Activated CD4-positive, alpha-beta T cell treated with anti-CD3 and anti-CD28 coated beads, Interleukin-2, amount 10 ng/mL, durations not matched to agents 7 days and 5 days (primary cell): Measurements from ENCODE around the gene KATNBL1. TPM values are rescaled to one million over a fixed set of nuclear protein-coding genes. Genes with fewer than 3 reads are reported as not detected.

Source experiments
- CTCF ChIA-PET: fragments of 350-600 bp; sonication (Branson Sonifier 250); formaldehyde crosslinking; loops from one replicate; lab custom pipeline; 2021; ENCODE audit warnings: antibody characterized with exemption; lab: Charles Lee
- POLR2A ChIA-PET: fragments of 350-600 bp; sonication (Branson Sonifier 250); formaldehyde crosslinking; loops from one replicate; lab custom pipeline; 2021; ENCODE audit warnings: antibody characterized with exemption; lab: Charles Lee
- DNase-seq: peaks from one replicate; pipeline ENCODE4 v3.0.0-alpha.2; 2020
- H3K27ac Mint-ChIP-seq: one replicate; pipeline ENCODE4 v1.8.0; 2021; ENCODE audit warnings: mild to moderate bottlenecking, moderate library complexity, mixed read lengths
- H3K27me3 Mint-ChIP-seq: one replicate; pipeline ENCODE4 v1.8.0; 2021; ENCODE audit warnings: mixed read lengths
- H3K36me3 Mint-ChIP-seq: one replicate; pipeline ENCODE4 v1.8.0; 2021; ENCODE audit warnings: low read depth, mixed read lengths
- H3K4me1 Mint-ChIP-seq: one replicate; pipeline ENCODE4 v1.8.0; 2021; ENCODE audit warnings: mixed read lengths
- H3K4me3 Mint-ChIP-seq: one replicate; pipeline ENCODE4 v1.8.0; 2021; ENCODE audit warnings: mild to moderate bottlenecking, moderate library complexity, mixed read lengths
- H3K9me3 Mint-ChIP-seq: one replicate; pipeline ENCODE4 v1.8.0; 2021; ENCODE audit warnings: mixed read lengths
- total RNA-seq, 2 experiments: library from RNA; stranded (reverse); gene quantifications; one replicate each; pipeline ENCODE4 v1.2.3, GENCODE V29; 2021

The KATNBL1 gene, protein sequence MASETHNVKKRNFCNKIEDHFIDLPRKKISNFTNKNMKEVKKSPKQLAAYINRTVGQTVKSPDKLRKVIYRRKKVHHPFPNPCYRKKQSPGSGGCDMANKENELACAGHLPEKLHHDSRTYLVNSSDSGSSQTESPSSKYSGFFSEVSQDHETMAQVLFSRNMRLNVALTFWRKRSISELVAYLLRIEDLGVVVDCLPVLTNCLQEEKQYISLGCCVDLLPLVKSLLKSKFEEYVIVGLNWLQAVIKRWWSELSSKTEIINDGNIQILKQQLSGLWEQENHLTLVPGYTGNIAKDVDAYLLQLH
- total RNA-seq: 10 to 100 TPM; 40.8 to 45.7 TPM

DNA sequence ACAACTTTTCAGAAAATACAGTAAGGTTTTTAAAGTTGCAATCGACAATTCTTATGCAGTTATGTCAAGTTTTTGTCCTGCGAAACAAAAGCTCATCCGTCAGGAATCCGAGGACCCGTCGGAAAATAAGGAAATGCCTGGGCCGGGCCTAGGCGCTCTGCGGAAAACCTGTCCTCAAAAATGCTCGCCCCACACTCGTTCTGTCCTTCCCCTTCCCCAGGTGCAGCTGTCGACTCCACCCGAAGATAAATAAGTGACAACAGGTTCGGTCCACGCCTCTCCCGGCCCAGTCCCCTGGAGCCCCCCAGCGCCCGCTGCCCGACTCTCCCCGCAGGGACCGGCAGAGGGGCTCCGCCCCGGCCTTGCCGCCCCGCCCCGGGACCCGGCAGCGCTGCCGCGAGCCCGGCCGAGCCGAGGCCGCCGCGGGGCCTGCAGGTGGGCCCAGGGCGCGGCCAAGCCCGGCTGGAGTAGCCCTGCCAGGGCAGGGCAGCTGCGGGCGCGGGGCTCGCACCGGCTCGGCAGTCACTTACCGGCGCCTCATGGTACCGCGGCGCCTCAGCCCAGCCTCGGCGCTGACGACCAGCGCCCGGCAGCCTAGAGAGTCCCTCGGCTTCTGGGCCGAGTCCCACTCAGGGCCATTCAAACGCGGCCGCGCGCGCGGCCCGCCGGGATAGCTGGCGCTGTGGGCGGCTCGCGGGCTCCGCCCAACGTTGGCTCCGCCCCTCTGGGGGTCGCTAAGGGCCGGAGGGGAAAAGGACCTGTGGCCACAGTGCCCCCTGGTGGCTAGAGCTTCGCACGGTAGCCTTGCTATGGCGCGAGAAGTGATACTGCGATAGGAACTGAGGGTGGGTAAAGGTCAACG lies at the start of gene KATNBL1:
TSS of gene KATNBL1 (minus strand) at position 676 of the 862 bp plus-strand sequence. CDS start 46,420 bp downstream, outside the sequence.
- Mint-ChIP-seq H3K36me3 (peaks cover 9% of the 10 kb centered on the region), H3K4me3 (peak within 1 kb of the TSS; percentile 94), H3K27ac (peak within 1 kb of the TSS; percentile 94), H3K27me3 (no peaks in the 10 kb centered on the region), H3K9me3 (no peaks in the 10 kb centered on the region), H3K4me1 (peaks cover 18% of the 10 kb centered on the region)
- CTCF ChIA-PET: interaction anchor here (0.6 to 3.1 kb wide), 24 partner anchors 10 to 378 kb away, joined by 3 to 19 read pairs (median 4); partner anchors contain the start of genes EMC4, EMC7, LPCAT4 and NOP10
- POLR2A ChIA-PET: no interaction called here
- DNase-seq: peak; percentile 97

DNA sequence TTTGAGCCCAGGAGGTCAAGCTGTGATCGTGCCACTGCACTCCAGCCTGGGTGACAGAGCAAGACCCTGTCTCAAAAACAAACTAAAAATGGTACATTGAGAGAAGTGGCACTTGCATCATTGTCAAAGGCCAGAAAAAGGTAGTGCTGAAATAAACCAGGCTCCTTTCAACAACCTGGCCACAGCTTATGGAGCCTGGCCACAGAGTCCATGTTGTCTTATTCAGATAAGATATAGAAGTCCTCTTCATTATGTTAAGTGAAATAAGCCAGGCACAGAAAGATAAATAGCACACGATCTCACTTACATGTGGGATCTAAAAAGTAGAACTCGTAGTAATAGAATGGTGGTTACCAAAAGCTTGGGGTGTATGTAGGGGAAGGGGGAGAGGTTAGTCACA lies 49.7 kb upstream of the KATNBL1 start:
- H3K27ac Mint-ChIP-seq: no peak overlapping the region
- POLR2A ChIA-PET: no interaction called here
- peaks cover 17% of the 10 kb centered on the region for H3K36me3 Mint-ChIP-seq
- CTCF ChIA-PET: interaction anchor here (1.3 kb wide), 1 partner anchor 8 kb away, joined by 3 read pairs; no protein-coding TSS in a partner anchor
- H3K9me3 Mint-ChIP-seq: no peaks in the 10 kb centered on the region
- no peak overlapping the region for H3K4me3 Mint-ChIP-seq
- no peaks in the 10 kb centered on the region for H3K27me3 Mint-ChIP-seq
- DNase-seq: no peak
- no peaks in the 10 kb centered on the region for H3K4me1 Mint-ChIP-seq

DNA sequence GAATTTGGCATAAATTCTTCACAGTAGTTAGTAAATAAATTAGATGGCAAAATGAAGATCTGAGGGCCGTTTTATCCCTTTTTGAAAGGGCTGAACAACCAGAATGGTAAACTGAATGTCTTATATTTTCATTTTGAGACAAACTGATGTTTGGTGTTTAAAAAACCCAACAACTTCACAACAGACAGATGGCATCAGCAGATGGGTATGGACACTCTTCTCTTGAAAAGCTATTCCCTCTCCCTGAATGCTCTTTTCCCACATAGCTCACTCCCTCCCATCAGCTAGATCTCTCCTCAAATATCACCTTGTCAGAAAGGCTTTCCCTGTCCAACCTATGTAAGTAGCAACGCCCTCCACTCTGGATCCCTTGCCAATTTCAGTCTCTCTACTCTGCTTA lies 48.3 kb upstream of the KATNBL1 start:
- DNase-seq: no peak
- ChIA-PET POLR2A (interaction anchor here (0.5 kb wide), 1 partner anchor 27 kb away, joined by 3 read pairs; no protein-coding TSS in a partner anchor), CTCF (interaction anchor here (1.2 kb wide), 1 partner anchor 8 kb away, joined by 4 read pairs; no protein-coding TSS in a partner anchor)
- Mint-ChIP-seq H3K27ac (no peak overlapping the region), H3K4me1 (no peaks in the 10 kb centered on the region), H3K36me3 (peaks cover 27% of the 10 kb centered on the region), H3K27me3 (no peaks in the 10 kb centered on the region), H3K4me3 (no peak overlapping the region), H3K9me3 (no peaks in the 10 kb centered on the region)

DNA sequence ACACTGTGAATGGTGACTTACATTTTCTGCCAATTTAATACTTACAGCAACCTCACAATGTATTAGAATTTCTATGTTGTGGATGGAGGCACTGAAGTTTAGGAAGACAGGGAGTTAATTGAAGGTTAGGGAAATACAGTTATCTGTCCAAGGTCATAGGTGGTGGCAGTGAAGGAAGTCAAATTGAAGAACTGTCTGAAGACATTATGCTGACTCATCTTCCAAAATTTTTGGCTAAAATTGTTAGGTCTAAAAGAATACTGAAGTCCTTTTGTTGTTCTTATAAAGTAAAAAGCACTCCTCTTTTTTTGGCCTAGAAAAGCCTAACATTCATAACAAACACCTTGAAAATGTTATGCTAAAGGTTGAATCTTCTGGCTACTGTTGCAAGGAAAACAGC lies 42.6 kb upstream of the KATNBL1 start:
- Mint-ChIP-seq H3K27me3 (no peaks in the 10 kb centered on the region), H3K4me1 (no peaks in the 10 kb centered on the region), H3K4me3 (no peak overlapping the region), H3K36me3 (peaks cover 43% of the 10 kb centered on the region), H3K9me3 (no peaks in the 10 kb centered on the region), H3K27ac (no peak overlapping the region)
- ChIA-PET CTCF (no interaction called here), POLR2A (no interaction called here)
- DNase-seq: no peak

DNA sequence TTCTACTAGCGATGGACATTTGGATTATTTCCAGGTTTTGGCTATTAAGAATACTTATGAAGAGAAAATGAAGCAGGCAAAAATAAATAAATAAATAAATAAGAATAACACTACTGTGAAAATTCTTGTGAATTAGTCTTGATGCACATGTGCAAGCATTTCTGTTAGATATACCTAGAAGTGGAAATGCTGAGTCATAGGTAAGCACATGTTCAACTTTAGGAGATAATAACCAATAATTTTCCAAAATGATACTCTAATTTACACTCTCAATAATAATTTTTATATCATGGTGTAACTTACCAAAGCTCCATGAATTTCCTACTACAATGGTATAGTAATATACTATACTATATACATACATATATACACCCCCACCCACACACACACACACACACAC lies 38.3 kb upstream of the KATNBL1 start:
- Mint-ChIP-seq H3K4me3 (no peak overlapping the region), H3K9me3 (no peaks in the 10 kb centered on the region), H3K27ac (no peak overlapping the region), H3K36me3 (peaks cover 41% of the 10 kb centered on the region), H3K27me3 (no peaks in the 10 kb centered on the region), H3K4me1 (no peaks in the 10 kb centered on the region)
- POLR2A ChIA-PET: no interaction called here
- CTCF ChIA-PET: interaction anchor here (0.7 kb wide), 1 partner anchor 71 kb away, joined by 3 read pairs; no protein-coding TSS in a partner anchor
- no peak for DNase-seq

DNA sequence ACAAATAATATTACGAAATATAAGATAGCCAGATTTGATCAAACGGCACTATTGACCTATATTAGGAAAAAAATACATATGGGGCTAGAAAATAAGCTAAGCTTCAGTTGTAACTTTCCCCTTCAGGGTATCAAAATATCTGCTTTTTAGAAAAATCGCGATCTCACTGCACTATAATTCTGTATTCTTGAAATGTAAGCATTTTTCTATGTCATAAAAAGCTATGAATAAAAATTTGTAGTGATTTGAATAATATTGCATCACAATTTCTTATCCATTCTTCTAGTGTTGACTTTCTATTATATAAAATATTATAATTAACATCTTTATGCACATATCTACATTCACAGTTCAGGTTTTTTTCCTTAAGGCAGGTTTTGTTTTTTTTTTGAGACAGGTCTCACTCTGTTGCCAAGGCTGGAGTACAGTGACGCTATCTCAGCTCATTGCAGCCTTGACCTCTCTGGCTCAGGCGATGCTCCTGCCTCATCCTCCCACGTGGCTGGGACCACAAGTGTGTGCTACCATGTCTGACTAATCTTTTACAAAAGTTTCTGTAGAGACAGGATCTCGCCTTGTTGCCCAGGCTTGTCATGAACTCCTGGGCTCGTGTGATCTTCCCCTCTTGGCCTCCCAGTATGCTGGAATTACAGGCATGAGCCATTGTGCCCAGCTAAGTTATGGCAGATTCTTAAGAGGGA lies 36.5 kb upstream of the KATNBL1 start:
- CTCF ChIA-PET: interaction anchor here (0.8 to 1.1 kb wide), 2 partner anchors 112 to 121 kb away, joined by 3 to 4 read pairs; partner anchors contain the start of gene LPCAT4
- no peak for DNase-seq
- Mint-ChIP-seq H3K9me3 (no peaks in the 10 kb centered on the region), H3K27me3 (no peaks in the 10 kb centered on the region), H3K27ac (no peak overlapping the region), H3K4me3 (no peak overlapping the region), H3K4me1 (peaks cover 2% of the 10 kb centered on the region), H3K36me3 (peaks cover 32% of the 10 kb centered on the region)
- POLR2A ChIA-PET: no interaction called here

DNA sequence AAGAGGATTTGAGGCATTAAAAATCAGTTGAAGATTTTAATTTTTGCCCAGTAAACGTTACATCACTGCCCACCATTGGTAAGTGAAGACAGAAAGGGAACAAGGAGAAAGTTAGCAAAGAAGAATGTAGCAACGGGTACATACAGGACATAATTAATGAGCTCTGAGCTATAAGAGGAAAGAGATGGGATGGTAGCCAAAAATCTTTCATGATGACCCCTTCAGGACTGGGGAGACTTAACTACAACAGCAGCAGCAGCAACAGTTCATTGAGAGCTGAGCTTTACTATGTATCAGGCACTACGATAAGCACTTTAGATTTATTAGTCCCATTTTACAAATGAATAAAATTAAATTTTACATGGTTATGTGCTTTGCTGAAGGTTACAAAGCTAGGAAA lies 33.3 kb upstream of the KATNBL1 start:
- Mint-ChIP-seq H3K27me3 (no peaks in the 10 kb centered on the region), H3K4me3 (no peak overlapping the region), H3K36me3 (peaks cover 24% of the 10 kb centered on the region), H3K9me3 (no peaks in the 10 kb centered on the region), H3K4me1 (peaks cover 25% of the 10 kb centered on the region), H3K27ac (no peak overlapping the region)
- ChIA-PET POLR2A (no interaction called here), CTCF (interaction anchor here (0.9 kb wide), 1 partner anchor 87 kb away, joined by 3 read pairs; no protein-coding TSS in a partner anchor)
- no peak for DNase-seq

DNA sequence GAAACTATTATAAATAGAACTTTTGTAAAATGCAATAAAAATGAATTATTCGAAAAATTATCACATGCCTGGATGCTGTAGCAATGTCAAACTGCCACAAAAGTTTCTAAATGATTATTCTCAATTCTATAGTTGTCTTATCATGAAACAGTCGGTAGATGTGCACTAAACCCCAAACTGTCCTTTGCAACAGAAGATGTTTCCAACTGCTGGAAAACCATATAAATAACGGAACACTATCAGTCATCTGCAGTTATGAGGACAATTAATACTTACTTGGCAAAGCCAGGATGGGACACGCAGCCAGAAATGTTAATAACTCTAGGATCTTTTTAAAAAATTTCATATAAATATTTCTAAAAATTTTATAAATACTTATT lies 32.4 kb upstream of the KATNBL1 start:
- POLR2A ChIA-PET: no interaction called here
- peaks cover 25% of the 10 kb centered on the region for H3K4me1 Mint-ChIP-seq
- CTCF ChIA-PET: interaction anchor here (0.6 to 1.4 kb wide), 6 partner anchors 13 to 345 kb away, joined by 3 to 4 read pairs (median 3); partner anchors contain the start of gene EMC4
- H3K27me3 Mint-ChIP-seq: no peaks in the 10 kb centered on the region
- no peak overlapping the region for H3K27ac Mint-ChIP-seq
- H3K36me3 Mint-ChIP-seq: peaks cover 21% of the 10 kb centered on the region
- H3K4me3 Mint-ChIP-seq: no peak overlapping the region
- no peaks in the 10 kb centered on the region for H3K9me3 Mint-ChIP-seq
- DNase-seq: no peak

DNA sequence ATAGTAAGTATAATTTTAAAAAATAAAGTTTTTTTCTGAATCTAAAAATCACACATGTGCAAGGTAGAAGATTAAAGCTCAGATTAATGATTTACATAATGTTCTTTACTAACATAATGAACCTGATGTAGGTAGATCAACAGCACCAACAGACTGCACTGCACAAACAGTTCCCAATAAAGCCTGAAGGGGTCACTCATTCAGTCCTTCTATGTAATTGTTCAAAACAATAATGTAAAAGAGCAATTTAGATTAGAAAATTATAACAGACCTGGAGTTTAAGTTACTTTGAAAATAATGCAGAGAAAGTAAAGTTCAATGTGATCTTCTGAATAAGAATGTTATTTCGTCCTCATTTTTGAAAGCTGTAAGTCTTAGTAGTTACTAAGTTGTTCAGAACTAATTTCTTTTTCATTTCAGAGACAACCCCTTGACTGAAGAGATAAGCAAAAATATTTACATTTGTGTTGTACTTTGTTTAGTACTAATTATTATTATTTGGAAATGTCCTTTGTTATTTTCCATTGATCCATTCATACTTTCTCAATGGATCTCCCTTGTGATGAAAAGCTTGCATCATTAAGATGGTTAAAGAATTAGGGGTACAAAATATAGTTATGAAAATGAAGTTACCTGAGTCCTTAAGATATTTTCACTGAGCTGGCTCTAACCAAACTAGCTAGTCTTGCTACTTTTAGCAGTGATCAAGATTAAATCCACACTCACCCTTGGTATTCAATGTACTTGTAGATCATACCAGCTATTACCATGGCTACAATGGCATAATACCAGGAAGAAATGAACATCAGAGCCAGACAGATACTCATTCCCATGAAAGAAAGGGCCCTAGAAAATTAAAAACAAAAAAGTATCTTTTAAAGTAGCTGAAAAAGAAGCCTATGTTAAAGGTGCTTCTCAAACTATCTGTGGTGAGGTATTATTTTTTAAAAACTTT lies 31.8 kb upstream of the KATNBL1 start:
- ChIA-PET CTCF (interaction anchor here (0.6 to 1.4 kb wide), 9 partner anchors 8 to 346 kb away, joined by 3 to 4 read pairs (median 3); partner anchors contain the start of gene EMC4), POLR2A (no interaction called here)
- Mint-ChIP-seq H3K27ac (no peak overlapping the region), H3K9me3 (no peaks in the 10 kb centered on the region), H3K4me1 (peaks cover 25% of the 10 kb centered on the region), H3K27me3 (no peaks in the 10 kb centered on the region), H3K36me3 (peaks cover 25% of the 10 kb centered on the region), H3K4me3 (no peak overlapping the region)
- peak; percentile 58 for DNase-seq

DNA sequence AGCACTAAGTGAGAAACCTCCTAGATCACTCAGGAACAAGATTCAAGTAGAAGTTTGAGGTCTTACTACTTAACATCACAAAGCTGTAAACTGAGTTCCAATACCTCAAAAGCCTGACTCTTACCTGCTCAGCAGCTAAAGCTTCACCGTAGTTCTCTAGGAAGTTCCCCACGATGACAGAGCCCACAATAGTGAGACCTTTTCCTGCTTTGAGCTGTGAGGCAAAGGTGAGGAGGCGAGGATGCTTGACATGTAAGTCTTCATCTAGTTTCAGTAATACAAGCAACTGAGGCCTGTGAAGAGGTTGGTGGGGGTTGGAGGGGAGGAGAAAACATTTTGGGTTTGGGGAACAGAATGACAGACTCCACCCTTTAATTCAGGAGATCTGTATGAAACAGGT lies 30.6 kb upstream of the KATNBL1 start:
- Mint-ChIP-seq H3K27me3 (no peaks in the 10 kb centered on the region), H3K27ac (no peak overlapping the region), H3K4me3 (no peak overlapping the region), H3K36me3 (peaks cover 33% of the 10 kb centered on the region), H3K4me1 (peaks cover 25% of the 10 kb centered on the region), H3K9me3 (no peaks in the 10 kb centered on the region)
- ChIA-PET CTCF (interaction anchor here (0.9 to 1.4 kb wide), 3 partner anchors 10 to 127 kb away, joined by 3 read pairs; no protein-coding TSS in a partner anchor), POLR2A (no interaction called here)
- DNase-seq: no peak

DNA sequence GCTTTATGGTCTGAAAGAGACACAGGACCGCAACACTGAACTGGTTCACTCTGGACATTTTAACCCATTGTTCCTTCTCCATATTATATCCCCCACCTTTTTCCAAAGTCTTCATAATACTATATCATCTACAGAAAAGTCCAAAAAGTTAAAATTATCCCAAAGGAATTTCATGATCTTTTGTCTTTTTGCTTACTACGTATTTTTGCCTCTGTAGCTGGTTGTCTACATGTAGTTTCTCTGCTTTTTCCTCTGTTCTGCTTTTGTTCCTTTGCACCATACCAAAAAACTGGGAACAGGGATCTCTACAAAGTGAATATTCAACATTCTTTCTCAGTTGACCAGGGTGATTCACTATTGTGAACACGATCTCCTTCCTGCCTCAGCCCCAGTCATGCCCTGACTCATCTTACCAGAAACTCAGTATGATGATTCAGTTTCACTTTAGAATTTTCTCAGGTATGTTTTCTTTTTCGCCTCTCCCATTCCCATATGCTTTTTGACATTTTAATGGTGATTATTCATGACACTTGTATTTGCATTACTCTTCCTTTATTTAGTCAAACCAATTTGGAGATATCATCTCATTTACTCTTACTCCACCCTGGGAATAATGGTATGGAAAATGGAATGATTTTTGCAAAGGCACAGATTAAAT lies 29.4 kb upstream of the KATNBL1 start:
- CTCF ChIA-PET: interaction anchor here (0.6 kb wide), 1 partner anchor 20 kb away, joined by 3 read pairs; no protein-coding TSS in a partner anchor
- H3K27ac Mint-ChIP-seq: peak overlapping the region; percentile 51
- H3K27me3 Mint-ChIP-seq: no peaks in the 10 kb centered on the region
- peak; percentile 13 for DNase-seq
- H3K9me3 Mint-ChIP-seq: no peaks in the 10 kb centered on the region
- POLR2A ChIA-PET: no interaction called here
- H3K36me3 Mint-ChIP-seq: peaks cover 27% of the 10 kb centered on the region
- H3K4me1 Mint-ChIP-seq: peaks cover 25% of the 10 kb centered on the region
- H3K4me3 Mint-ChIP-seq: no peak overlapping the region
